GM10266 (cell line): Measurements from ENCODE around the gene FLT1.

Experiments
- DNase-seq: peaks from one replicate; pipeline ENCODE4 v3.0.0; 2012; ENCODE audit errors: extremely low spot score
- TF ChIP-seq, protein P1 (sequence below): IDR thresholded peaks from 2 replicates; pipeline ENCODE4 v1.5.1; 2012; ENCODE audit warnings: mild to moderate bottlenecking, low read depth; ENCODE audit not compliant: control insufficient read depth, insufficient read depth; ENCODE audit errors: missing control alignments

FLT1 gene

DNA sequence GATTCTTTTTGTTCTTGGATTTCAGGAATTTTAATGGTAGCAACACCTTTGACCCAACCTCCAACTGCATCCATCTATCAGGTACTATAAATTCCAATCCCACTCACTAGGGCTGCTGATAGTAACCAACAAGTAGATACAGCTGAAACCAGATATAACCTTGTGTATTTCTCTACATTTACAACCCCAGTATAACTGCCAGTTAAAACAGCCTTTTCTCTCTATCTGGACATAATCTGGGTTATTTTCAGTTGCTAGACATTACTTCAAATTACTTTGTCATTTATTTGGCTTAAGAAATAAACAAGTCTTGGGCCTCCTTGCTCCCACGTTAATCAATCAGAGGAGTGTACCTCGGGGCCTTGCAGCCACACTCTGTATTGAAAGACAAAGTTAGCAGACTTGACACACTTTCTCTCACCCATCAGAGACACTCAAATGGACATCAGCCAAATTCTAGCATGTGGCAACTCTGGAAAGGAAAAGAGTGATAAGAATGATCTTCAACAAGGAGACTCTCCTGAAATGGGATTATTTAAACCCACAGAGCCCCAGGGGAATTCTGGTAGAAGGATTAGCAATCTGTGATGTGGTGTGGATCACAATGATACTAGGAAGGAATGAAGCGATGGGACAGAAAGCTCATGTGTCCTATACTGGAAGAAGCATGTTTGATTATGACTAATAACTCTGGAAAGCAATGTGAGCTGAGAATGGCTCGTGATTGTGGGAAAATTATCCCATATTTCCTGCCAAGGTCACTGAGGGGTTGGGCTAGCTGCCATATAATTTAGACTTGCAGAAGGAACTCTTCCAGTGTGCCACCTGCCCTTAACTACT is 157.5 kb downstream of the FLT1 start:
- TF ChIP-seq, protein P1, sequence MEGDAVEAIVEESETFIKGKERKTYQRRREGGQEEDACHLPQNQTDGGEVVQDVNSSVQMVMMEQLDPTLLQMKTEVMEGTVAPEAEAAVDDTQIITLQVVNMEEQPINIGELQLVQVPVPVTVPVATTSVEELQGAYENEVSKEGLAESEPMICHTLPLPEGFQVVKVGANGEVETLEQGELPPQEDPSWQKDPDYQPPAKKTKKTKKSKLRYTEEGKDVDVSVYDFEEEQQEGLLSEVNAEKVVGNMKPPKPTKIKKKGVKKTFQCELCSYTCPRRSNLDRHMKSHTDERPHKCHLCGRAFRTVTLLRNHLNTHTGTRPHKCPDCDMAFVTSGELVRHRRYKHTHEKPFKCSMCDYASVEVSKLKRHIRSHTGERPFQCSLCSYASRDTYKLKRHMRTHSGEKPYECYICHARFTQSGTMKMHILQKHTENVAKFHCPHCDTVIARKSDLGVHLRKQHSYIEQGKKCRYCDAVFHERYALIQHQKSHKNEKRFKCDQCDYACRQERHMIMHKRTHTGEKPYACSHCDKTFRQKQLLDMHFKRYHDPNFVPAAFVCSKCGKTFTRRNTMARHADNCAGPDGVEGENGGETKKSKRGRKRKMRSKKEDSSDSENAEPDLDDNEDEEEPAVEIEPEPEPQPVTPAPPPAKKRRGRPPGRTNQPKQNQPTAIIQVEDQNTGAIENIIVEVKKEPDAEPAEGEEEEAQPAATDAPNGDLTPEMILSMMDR = no peak
- DNase-seq = no peak

DNA sequence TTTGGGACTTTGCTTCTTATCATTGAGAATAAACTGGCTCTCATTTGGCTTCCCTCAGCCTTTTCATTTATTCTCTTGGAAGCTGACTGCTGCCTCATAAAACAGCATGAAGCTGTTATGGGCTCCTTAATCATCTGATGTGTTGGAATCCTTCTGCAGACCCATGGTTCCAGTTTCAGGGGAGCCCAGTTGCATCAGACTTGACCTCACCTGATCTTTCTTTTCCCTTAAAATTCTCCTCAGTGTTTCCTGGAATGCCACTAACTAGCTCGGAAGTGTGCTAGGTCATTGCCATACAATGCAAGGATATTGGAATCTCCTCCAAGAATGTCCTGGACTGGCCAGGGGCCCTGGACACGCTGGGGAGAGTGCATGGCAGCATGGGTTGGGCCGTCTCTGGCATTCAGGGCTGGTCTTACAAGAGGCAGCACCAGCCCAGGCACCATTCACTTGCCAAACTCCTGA is 158.7 kb downstream of the FLT1 start:
- no peak for DNase-seq
- TF ChIP-seq, protein P1 = no peak

DNA sequence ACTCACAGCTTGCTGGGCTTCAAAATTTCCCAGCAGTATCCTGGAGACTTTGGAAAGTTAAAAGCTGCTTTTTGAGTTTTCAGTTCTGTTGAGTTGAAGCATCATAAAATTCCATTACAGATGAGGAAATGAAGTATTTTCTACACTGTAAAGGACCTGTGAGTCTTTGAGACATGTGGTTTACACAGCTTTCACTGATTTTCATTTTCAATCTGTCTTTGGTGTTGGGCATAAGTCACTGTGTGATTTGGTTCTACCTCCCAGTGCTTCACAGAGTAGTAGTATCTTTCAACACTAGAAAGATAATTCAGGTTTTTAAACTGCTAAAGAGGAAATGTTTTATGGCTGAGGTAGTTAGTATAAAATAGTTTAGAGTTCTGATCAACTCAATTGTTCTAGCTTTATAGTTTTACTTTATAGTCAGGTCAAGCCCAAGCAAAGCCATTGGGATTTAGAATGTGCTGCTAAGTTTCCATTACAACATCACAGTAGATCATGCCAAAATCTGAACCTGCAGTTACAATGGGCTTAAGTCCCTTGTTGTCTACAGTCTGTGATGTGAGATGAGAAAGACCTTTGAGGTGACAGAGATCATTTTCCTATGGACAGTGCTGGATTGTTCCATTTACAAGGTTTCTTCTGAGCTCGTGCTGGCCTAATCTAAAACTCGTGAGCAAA is 161.6 kb downstream of the FLT1 start:
- TF ChIP-seq, protein P1 = no peak

DNA sequence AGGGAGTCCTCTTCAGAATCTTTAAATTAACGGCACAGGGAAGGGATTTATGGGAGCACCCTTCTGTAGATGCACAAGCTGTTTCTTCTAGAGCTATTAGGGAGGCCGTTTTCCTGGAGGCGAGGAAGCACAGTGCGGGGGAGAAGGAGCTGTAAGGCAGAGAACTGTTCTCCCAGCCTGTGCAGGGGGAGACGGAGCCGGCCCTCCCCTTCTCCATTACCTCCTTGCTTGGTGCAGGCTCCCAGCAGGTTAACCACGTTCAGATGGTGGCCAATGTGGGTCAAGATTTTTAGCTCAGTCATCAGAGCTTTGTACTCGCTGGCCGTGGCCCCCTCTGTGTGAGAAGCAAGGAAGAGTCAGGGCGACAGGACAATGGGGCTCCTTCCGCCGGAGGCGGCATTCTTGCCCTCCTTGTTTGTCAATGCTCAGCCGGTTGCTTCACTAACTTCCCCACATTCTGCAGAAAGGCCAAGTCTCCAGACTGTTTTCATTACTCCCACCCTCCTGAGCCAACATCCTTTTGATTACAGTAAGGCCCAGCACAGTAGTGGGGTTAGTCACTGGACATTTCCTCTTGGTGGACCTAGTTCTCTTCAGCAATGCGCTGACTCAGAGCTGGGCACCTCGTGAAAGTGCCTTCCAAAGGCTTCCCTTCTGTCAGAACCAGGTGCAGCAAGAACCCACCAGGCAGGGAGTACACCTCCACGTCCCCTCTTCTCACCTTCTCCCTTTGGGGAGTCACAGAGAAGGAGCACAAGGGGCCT is 165.4 kb downstream of the FLT1 start:
- TF ChIP-seq, protein P1 = no peak
- no peak for DNase-seq

More for the DNA sequence above, 161.6 kb downstream of the FLT1 start:
- no peak for DNase-seq

DNA sequence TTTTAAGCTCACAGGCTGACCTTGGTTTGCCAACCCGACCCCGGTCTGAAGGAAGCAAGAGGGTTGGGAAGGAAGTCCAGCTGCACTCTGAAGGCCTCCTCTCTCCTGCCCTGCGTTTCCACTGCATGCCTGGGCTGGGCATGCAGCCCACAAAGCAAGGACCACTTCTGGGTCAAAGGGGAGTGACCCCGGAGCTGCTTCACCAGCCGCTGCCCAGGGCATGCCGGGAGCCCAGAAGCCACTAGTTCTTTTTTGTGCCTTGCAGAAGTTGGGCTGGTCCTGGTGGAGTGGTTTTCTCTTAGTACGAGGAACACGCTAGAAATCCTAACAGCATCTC is 166.7 kb downstream of the FLT1 start:
- DNase-seq = no peak
- TF ChIP-seq, protein P1 = no peak

DNA sequence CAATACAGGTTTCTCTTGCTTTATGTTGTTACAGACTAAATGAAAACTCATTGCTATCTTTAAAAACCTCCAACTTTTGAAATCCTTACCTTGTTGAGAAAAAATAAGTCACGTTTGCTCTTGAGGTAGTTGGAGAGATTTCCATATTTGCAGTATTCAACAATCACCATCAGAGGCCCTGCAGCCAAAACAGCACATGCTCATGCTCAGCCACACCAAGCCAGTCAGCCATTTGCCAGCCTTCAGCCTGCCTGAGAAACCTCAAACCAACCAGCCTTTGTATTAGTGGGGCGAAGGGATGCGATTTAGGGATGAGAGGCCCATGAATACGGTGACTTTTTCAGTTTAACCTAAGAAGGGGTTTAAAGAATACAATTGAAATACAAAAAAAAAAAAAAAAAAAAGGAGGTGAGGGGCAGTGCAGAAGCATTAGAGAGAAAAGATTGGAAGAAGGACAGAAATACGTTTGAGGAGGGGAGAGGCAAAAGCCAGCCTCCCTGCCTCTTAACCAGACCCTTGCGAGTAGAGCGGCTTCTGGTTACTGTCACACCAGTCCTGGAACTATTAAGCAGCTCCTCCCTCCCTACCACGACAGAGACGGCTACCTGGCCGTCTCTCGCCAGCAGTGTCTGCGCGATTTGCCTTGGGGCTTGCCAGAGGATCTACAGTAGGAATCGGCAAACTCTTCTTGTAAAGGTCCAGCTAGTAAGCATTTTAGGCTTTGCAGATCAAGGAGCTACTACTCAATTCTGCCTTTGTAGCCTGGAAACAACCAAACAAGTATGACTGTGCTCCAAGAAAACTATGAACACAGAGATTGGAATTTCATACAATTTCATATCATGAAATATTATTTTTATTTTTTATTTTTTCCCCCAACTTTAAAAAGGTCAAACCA is 167.3 kb downstream of the FLT1 start:
- no peak for DNase-seq

More for the DNA sequence above, 167.3 kb downstream of the FLT1 start:
- TF ChIP-seq, protein P1 = no peak
